Measurements from ENCODE around the gene SSTR4.
"Not testable (repeated sequence)": the region's sequence is repeated elsewhere in the genome, so short reads cannot be mapped to it uniquely, and the experiment has no call there.

The SSTR4 gene

GRCh38 chr20:23023621-23024177, 11.4 kb upstream of the SSTR4 start:
- no peak overlapping the region for H3K4me3 ChIP-seq (ENCODE audit: low read depth, low read length)
- no peak for TF ChIP-seq CTCF (IDR thresholded peaks at IDR 0.05; ENCODE audit: borderline replicate concordance, insufficient read depth, low read depth, low read length)

GRCh38 chr20:23024701-23025100, 10.4 kb upstream of the SSTR4 start:
- no peak overlapping the region for H3K4me3 ChIP-seq (ENCODE audit: low read depth, low read length)
- TF ChIP-seq CTCF (IDR thresholded peaks at IDR 0.05; ENCODE audit: borderline replicate concordance, insufficient read depth, low read depth, low read length): no peak

GRCh38 chr20:23025503-23025902, 9.6 kb upstream of the SSTR4 start:
- not testable (repeated sequence) for H3K4me3 ChIP-seq (ENCODE audit: low read depth, low read length)

GRCh38 chr20:23027721-23028120, 7.4 kb upstream of the SSTR4 start:
- TF ChIP-seq CTCF (IDR thresholded peaks at IDR 0.05; ENCODE audit: borderline replicate concordance, insufficient read depth, low read depth, low read length): no peak
- no peak overlapping the region for H3K4me3 ChIP-seq (ENCODE audit: low read depth, low read length)

- no peak overlapping the region for H3K4me3 ChIP-seq (ENCODE audit: low read depth, low read length)
- TF ChIP-seq CTCF (IDR thresholded peaks at IDR 0.05; ENCODE audit: borderline replicate concordance, insufficient read depth, low read depth, low read length): no peak
Measured at GRCh38 chr20:23028392-23028791, 6.7 kb upstream of the SSTR4 start.

- TF ChIP-seq CTCF (IDR thresholded peaks at IDR 0.05; ENCODE audit: borderline replicate concordance, insufficient read depth, low read depth, low read length): no peak
- H3K4me3 ChIP-seq (ENCODE audit: low read depth, low read length): no peak overlapping the region
Measured at GRCh38 chr20:23029324-23029723, 5.8 kb upstream of the SSTR4 start.

GRCh38 chr20:23031346-23031745, 3.8 kb upstream of the SSTR4 start:
- no peak for TF ChIP-seq CTCF (IDR thresholded peaks at IDR 0.05; ENCODE audit: borderline replicate concordance, insufficient read depth, low read depth, low read length)
- H3K4me3 ChIP-seq (ENCODE audit: low read depth, low read length): no peak overlapping the region

All from GM12875 (cell line).